ENCODE results near the gene ZNF485.

ZNF485 gene

GRCh38 chr10:43606323-43607198 lies at the start of gene ZNF485:
Gene ZNF485 (plus strand): TSS chr10:43606438. CDS start chr10:43607051, 613 bp downstream.
- Histone ChIP-seq H3F3A (ENCODE audit: control insufficient read depth, insufficient read depth) (no peaks in the 10 kb centered on the region), H3K4me2 (ENCODE audit: low read length) (peak within 1 kb of the TSS; percentile 76), H3K27me3 (ENCODE audit: control insufficient read depth, low read length) (no peaks in the 10 kb centered on the region), H3K79me2 (ENCODE audit: control insufficient read depth, low read length) (0 out of 2 replicates have a peak, but pooled peaks cover 5% of the 10 kb centered on the region), H3K4me3 (ENCODE audit: low read length) (peak within 1 kb of the TSS; percentile 87), H3K4me1 (ENCODE audit: control insufficient read depth, low read length) (peaks cover 15% of the 10 kb centered on the region), H4K20me1 (ENCODE audit: control insufficient read depth, insufficient read depth, low read depth, low read length) (no peaks in the 10 kb centered on the region), H3K36me3 (ENCODE audit: control insufficient read depth, low read length) (0 out of 2 replicates have a peak, but pooled peaks cover 3% of the 10 kb centered on the region), H3K9me3 (ENCODE audit: control insufficient read depth, insufficient read depth, low read length) (no peaks in the 10 kb centered on the region), H3K27ac (ENCODE audit: low read depth, low read length) (no peak within 1 kb of the TSS), H3K9me2 (replicated peaks; ENCODE audit: control insufficient read depth, low read length) (no peaks in the 10 kb centered on the region)
- TF ChIP-seq EZH2phosphoT487 (IDR thresholded peaks at IDR 0.05; ENCODE audit: borderline replicate concordance, low read length), result no peak
- TF ChIP-seq CTCF (IDR thresholded peaks at IDR 0.05; ENCODE audit: low read depth, low read length, poor library complexity, severe bottlenecking), result no peak

GRCh38 chr10:43557214-43557613 lies 49.0 kb upstream of the ZNF485 start:
- H3K27ac ChIP-seq (ENCODE audit: low read depth, low read length), result no peak overlapping the region

GRCh38 chr10:43569681-43570080 lies 36.6 kb upstream of the ZNF485 start:
- Histone ChIP-seq H3K27me3 (ENCODE audit: control insufficient read depth, low read length) (no peaks in the 10 kb centered on the region), H3K9me3 (ENCODE audit: control insufficient read depth, insufficient read depth, low read length) (no peaks in the 10 kb centered on the region), H4K20me1 (ENCODE audit: control insufficient read depth, insufficient read depth, low read depth, low read length) (no peaks in the 10 kb centered on the region), H3F3A (ENCODE audit: control insufficient read depth, insufficient read depth) (no peaks in the 10 kb centered on the region), H3K36me3 (ENCODE audit: control insufficient read depth, low read length) (no peaks in the 10 kb centered on the region), H3K4me1 (ENCODE audit: control insufficient read depth, low read length) (no peaks in the 10 kb centered on the region), H3K4me3 (ENCODE audit: low read length) (no peak overlapping the region), H3K79me2 (ENCODE audit: control insufficient read depth, low read length) (no peaks in the 10 kb centered on the region), H3K4me2 (ENCODE audit: low read length) (no peak overlapping the region), H3K27ac (ENCODE audit: low read depth, low read length) (no peak overlapping the region), H3K9me2 (replicated peaks; ENCODE audit: control insufficient read depth, low read length) (no peaks in the 10 kb centered on the region)
- TF ChIP-seq EZH2phosphoT487 (IDR thresholded peaks at IDR 0.05; ENCODE audit: borderline replicate concordance, low read length), result no peak

More at GRCh38 chr10:43557214-43557613, 49.0 kb upstream of the ZNF485 start:
- H3K4me3 ChIP-seq (ENCODE audit: low read length), result no peak overlapping the region
- H3F3A ChIP-seq (ENCODE audit: control insufficient read depth, insufficient read depth), result no peaks in the 10 kb centered on the region
- no peak for TF ChIP-seq CTCF (IDR thresholded peaks at IDR 0.05; ENCODE audit: low read depth, low read length, poor library complexity, severe bottlenecking)
- TF ChIP-seq EZH2phosphoT487 (IDR thresholded peaks at IDR 0.05; ENCODE audit: borderline replicate concordance, low read length), result no peak
- no peaks in the 10 kb centered on the region for H3K9me3 ChIP-seq (ENCODE audit: control insufficient read depth, insufficient read depth, low read length)
- no peaks in the 10 kb centered on the region for H3K79me2 ChIP-seq (ENCODE audit: control insufficient read depth, low read length)
- H3K9me2 ChIP-seq (replicated peaks; ENCODE audit: control insufficient read depth, low read length), result no peaks in the 10 kb centered on the region
- no peaks in the 10 kb centered on the region for H4K20me1 ChIP-seq (ENCODE audit: control insufficient read depth, insufficient read depth, low read depth, low read length)
- no peaks in the 10 kb centered on the region for H3K36me3 ChIP-seq (ENCODE audit: control insufficient read depth, low read length)
- no peak overlapping the region for H3K4me2 ChIP-seq (ENCODE audit: low read length)
- no peaks in the 10 kb centered on the region for H3K27me3 ChIP-seq (ENCODE audit: control insufficient read depth, low read length)
- no peaks in the 10 kb centered on the region for H3K4me1 ChIP-seq (ENCODE audit: control insufficient read depth, low read length)

- Histone ChIP-seq H3F3A (ENCODE audit: control insufficient read depth, insufficient read depth) (no peaks in the 10 kb centered on the region), H3K36me3 (ENCODE audit: control insufficient read depth, low read length) (no peaks in the 10 kb centered on the region), H3K79me2 (ENCODE audit: control insufficient read depth, low read length) (no peaks in the 10 kb centered on the region), H3K27ac (ENCODE audit: low read depth, low read length) (no peak overlapping the region), H3K27me3 (ENCODE audit: control insufficient read depth, low read length) (no peaks in the 10 kb centered on the region), H3K9me2 (replicated peaks; ENCODE audit: control insufficient read depth, low read length) (no peaks in the 10 kb centered on the region), H3K4me3 (ENCODE audit: low read length) (no peak overlapping the region), H3K4me1 (ENCODE audit: control insufficient read depth, low read length) (no peaks in the 10 kb centered on the region), H4K20me1 (ENCODE audit: control insufficient read depth, insufficient read depth, low read depth, low read length) (no peaks in the 10 kb centered on the region), H3K4me2 (ENCODE audit: low read length) (no peak overlapping the region), H3K9me3 (ENCODE audit: control insufficient read depth, insufficient read depth, low read length) (no peaks in the 10 kb centered on the region)
- no peak for TF ChIP-seq CTCF (IDR thresholded peaks at IDR 0.05; ENCODE audit: low read depth, low read length, poor library complexity, severe bottlenecking)
- no peak for TF ChIP-seq EZH2phosphoT487 (IDR thresholded peaks at IDR 0.05; ENCODE audit: borderline replicate concordance, low read length)
Measured at GRCh38 chr10:43570971-43571370, 35.3 kb upstream of the ZNF485 start.

Measured in DOHH2 (cell line).